Endothelial cell of umbilical vein (primary cell): ENCODE measurements around the gene MTNR1B. TPM values are rescaled to one million over a fixed set of nuclear protein-coding genes. Genes with fewer than 3 reads are reported as not detected.

ENCODE experiments used
- BruUV-seq: library from RNA; stranded (reverse); fragments of 400-500 nt; replicated peaks from 2 replicates; lab custom pipeline; 2021; lab: Mats Ljungman, UMichigan
- CTCF ChIA-PET: fragments of 300-600, 350-600 bp; sonication (Branson Sonifier 250); formaldehyde crosslinking; loops from one replicate; lab custom pipeline; 2021; ENCODE audit warnings: antibody characterized with exemption, inconsistent platforms; lab: Charles Lee
- POLR2A ChIA-PET: fragments of 300-600, 350-600 bp; sonication (Branson Sonifier 250); formaldehyde crosslinking; loops from one replicate; lab custom pipeline; 2021; ENCODE audit warnings: antibody characterized with exemption, inconsistent platforms; lab: Charles Lee
- DNase-seq: peaks from one replicate; pipeline ENCODE4 v3.0.0-alpha.2; 2011; ENCODE audit warnings: low read depth, low spot score
- FAIRE-seq: peaks from 2 replicates; lab custom pipeline; 2011; peaks lifted over from hg19 to GRCh38; lab: Jason Lieb, UNC
- H2AFZ ChIP-seq: 2 replicates; pipeline ENCODE4 v1.6.0; 2012; ENCODE audit warnings: low read depth, low read length, control low read depth, inconsistent platforms
- H3K27ac ChIP-seq: 2 replicates; pipeline ENCODE4 v1.5.1; 2011; ENCODE audit warnings: low read depth, mild to moderate bottlenecking, control low read depth, low read length, moderate library complexity; ENCODE audit not compliant: insufficient read depth
- H3K27me3 ChIP-seq, 2 experiments: 2 replicates each; pipeline versions ENCODE4 v1.6.0 to v1.6.1; 2011; ENCODE audit warnings: low read length in 2 of 2, mixed read lengths in 1 of 2; ENCODE audit not compliant: control insufficient read depth in 2 of 2, insufficient read depth in 2 of 2
- H3K36me3 ChIP-seq, 2 experiments: 2 replicates in 1 of 2; 3 replicates in 1 of 2; pipeline ENCODE4 v1.5.1; 2011; ENCODE audit warnings: low read length in 2 of 2, mild to moderate bottlenecking in 1 of 2, moderate library complexity in 1 of 2; ENCODE audit not compliant: control insufficient read depth in 2 of 2, insufficient read depth in 2 of 2; ENCODE audit errors: extremely low read depth in 1 of 2
- H3K4me1 ChIP-seq: 3 replicates; pipeline ENCODE4 v1.5.1; 2011; ENCODE audit warnings: mild to moderate bottlenecking, low read length; ENCODE audit not compliant: control insufficient read depth, insufficient read depth; ENCODE audit errors: extremely low read depth
- H3K4me2 ChIP-seq: 2 replicates; pipeline ENCODE4 v1.6.1; 2011; ENCODE audit warnings: low read length, control low read depth, mixed read lengths; ENCODE audit not compliant: insufficient read depth
- H3K4me3 ChIP-seq, 3 experiments: fragments of 200-600 bp in 1 of 3; sonication (generic), shearing (Covaris generic) in 1 of 3; replicated peaks in 1 of 3; 2 replicates each; pipeline ENCODE4 v1.5.1; 2011 to 2016; ENCODE audit warnings: control low read depth in 3 of 3, low read length in 3 of 3, mild to moderate bottlenecking in 2 of 3, inconsistent platforms in 1 of 3, low read depth in 1 of 3, moderate library complexity in 1 of 3; ENCODE audit not compliant: insufficient read depth in 1 of 3
- H3K79me2 ChIP-seq: 2 replicates; pipeline ENCODE4 v1.6.0; 2012; ENCODE audit warnings: low read length, inconsistent platforms; ENCODE audit not compliant: control insufficient read depth, insufficient read depth
- H3K9ac ChIP-seq: replicated peaks from 2 replicates; pipeline ENCODE3; 2011; ENCODE audit warnings: low read length, control low read depth; ENCODE audit not compliant: insufficient read depth; ENCODE audit errors: extremely low read depth
- H3K9me1 ChIP-seq: replicated peaks from 3 replicates; pipeline ENCODE4 v1.6.0; 2011; ENCODE audit warnings: mild to moderate bottlenecking, low read length; ENCODE audit not compliant: control insufficient read depth, insufficient read depth; ENCODE audit errors: extremely low read depth
- H3K9me3 ChIP-seq: replicated peaks from 2 replicates; pipeline ENCODE4 v1.5.1; 2012; ENCODE audit warnings: low read length, inconsistent platforms; ENCODE audit not compliant: control insufficient read depth, insufficient read depth
- H4K20me1 ChIP-seq: replicated peaks from 2 replicates; pipeline ENCODE3; 2011; ENCODE audit warnings: mild to moderate bottlenecking, low read length; ENCODE audit not compliant: control insufficient read depth, insufficient read depth; ENCODE audit errors: extremely low read depth
- EZH2 ChIP-seq: IDR thresholded peaks from 2 replicates; pipeline ENCODE4 v1.6.1; 2012; ENCODE audit warnings: borderline replicate concordance, low read depth, mild to moderate bottlenecking, moderate library complexity, low read length, inconsistent platforms; ENCODE audit not compliant: severe bottlenecking
- FOS ChIP-seq: IDR thresholded peaks from 2 replicates; pipeline ENCODE4 v1.6.1; 2011; ENCODE audit warnings: mild to moderate bottlenecking, low read length, moderate library complexity, borderline replicate concordance; ENCODE audit not compliant: insufficient read depth
- GATA2 ChIP-seq: IDR thresholded peaks from 2 replicates; pipeline ENCODE4 v1.7.0; 2011; ENCODE audit warnings: low read depth, mild to moderate bottlenecking, moderate library complexity, mixed read lengths, low read length; ENCODE audit not compliant: insufficient read length, insufficient read depth
- JUN ChIP-seq: IDR thresholded peaks from 2 replicates; pipeline ENCODE4 v1.6.1; 2011; ENCODE audit warnings: borderline replicate concordance, low read depth; ENCODE audit not compliant: insufficient read length, insufficient read depth
- MAX ChIP-seq: IDR thresholded peaks from 2 replicates; pipeline ENCODE4 v1.6.1; 2011; ENCODE audit not compliant: insufficient read depth, insufficient read length
- MYC ChIP-seq: IDR thresholded peaks from one replicate; pipeline ENCODE4 v1.6.1; 2011; ENCODE audit warnings: mild to moderate bottlenecking, low read depth, low read length
- POLR2A ChIP-seq: IDR thresholded peaks from 2 replicates; pipeline ENCODE4 v1.6.1; 2012; ENCODE audit warnings: low read depth, mild to moderate bottlenecking, control low read depth, low read length
- POLR2AphosphoS5 ChIP-seq: IDR thresholded peaks from 2 replicates; pipeline ENCODE4 v1.6.1; 2012; ENCODE audit warnings: low read depth, mild to moderate bottlenecking, control low read depth, low read length, moderate library complexity; ENCODE audit not compliant: insufficient read depth
- dilution Hi-C: fragments of 300-500 bp; cut with MboI; formaldehyde crosslinking; loops from one replicate; pipeline ENCODE4 v1.15.0; 2019; ENCODE audit warnings: low sequenced_read_pairs; ENCODE audit not compliant: extremely low pct_ligation_motif_present
- intact Hi-C: fragments of 100-400 bp; cut with micrococcal nuclease; formaldehyde crosslinking; loops from one replicate; pipeline ENCODE4 v1.10.0; 2022
- polyA plus RNA-seq, 4 experiments: library from polyadenylated mRNA; depleted of rRNA in 3 of 4; stranded (reverse) in 3 of 4; unstranded in 1 of 4; fragments of >200 nt; gene quantifications; 2 replicates each; pipeline versions ENCODE4 v1.2.1 to v1.2.3, GENCODE V29; 2011 to 2012; ENCODE audit warnings: missing spikeins in 1 of 4
- total RNA-seq: library from RNA; stranded (reverse); gene quantifications from 2 replicates; pipeline ENCODE4 v1.2.3, GENCODE V29; 2021
- TF ChIP-seq, protein P1 (sequence below), 2 donors: IDR thresholded peaks; 1 replicate in 1 of 2; 2 replicates in 1 of 2; pipeline ENCODE4 v1.5.1; 2011; ENCODE audit warnings: low read length in 2 of 2, mild to moderate bottlenecking in 2 of 2, moderate library complexity in 2 of 2, control low read depth in 1 of 2, inconsistent platforms in 1 of 2, low read depth in 1 of 2; ENCODE audit not compliant: insufficient read depth in 1 of 2; ENCODE audit errors: extremely low read depth in 1 of 2

The MTNR1B gene
- total and polyA plus RNA-seq, 2 donors (not counting 3 experiments of a cell fraction or from before 2014, with no cell fraction given): not detected

DNA sequence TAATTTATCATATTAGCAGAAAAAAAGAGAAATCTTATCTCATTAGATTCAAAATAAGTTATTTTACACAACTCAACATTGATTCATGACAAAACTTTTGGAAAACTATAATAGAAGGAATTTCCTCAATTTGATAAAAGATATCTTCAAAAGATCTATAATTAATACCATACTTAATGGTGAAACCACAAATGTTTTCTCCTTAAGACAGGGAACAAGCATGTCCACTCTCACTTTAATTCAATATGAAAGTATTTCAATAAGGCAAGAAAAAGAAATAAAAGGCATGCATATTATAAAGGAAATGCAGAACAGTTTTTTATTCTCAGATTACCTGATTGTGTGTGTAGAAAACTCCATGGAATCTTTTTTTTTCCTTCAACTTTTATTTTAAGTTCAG, 23.6 kb downstream of the MTNR1B start:
- H3K79me2 ChIP-seq: no peaks in the 10 kb centered on the region
- no peaks in the 10 kb centered on the region for H3K27me3 ChIP-seq
- TF ChIP-seq POLR2AphosphoS5: no peak
- TF ChIP-seq, protein P1, sequence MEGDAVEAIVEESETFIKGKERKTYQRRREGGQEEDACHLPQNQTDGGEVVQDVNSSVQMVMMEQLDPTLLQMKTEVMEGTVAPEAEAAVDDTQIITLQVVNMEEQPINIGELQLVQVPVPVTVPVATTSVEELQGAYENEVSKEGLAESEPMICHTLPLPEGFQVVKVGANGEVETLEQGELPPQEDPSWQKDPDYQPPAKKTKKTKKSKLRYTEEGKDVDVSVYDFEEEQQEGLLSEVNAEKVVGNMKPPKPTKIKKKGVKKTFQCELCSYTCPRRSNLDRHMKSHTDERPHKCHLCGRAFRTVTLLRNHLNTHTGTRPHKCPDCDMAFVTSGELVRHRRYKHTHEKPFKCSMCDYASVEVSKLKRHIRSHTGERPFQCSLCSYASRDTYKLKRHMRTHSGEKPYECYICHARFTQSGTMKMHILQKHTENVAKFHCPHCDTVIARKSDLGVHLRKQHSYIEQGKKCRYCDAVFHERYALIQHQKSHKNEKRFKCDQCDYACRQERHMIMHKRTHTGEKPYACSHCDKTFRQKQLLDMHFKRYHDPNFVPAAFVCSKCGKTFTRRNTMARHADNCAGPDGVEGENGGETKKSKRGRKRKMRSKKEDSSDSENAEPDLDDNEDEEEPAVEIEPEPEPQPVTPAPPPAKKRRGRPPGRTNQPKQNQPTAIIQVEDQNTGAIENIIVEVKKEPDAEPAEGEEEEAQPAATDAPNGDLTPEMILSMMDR (IDR thresholded peaks at IDR 0.05; ENCODE audit: extremely low read depth in 1 of 2, insufficient read depth in 1 of 2, low read depth in 1 of 2, low read length in 2 of 2): no peak
- no peak for TF ChIP-seq EZH2
- no peak for TF ChIP-seq FOS
- TF ChIP-seq MYC: no peak
- TF ChIP-seq MAX: no peak
- no peak for TF ChIP-seq POLR2A
- no peak for TF ChIP-seq GATA2
- TF ChIP-seq JUN: no peak
- intact Hi-C loops (no loop called here), dilution Hi-C loops (no loop called here)
- no peaks in the 10 kb centered on the region for H4K20me1 ChIP-seq
- no peak overlapping the region for H3K27ac ChIP-seq
- ChIA-PET POLR2A (no interaction called here), CTCF (no interaction called here)
- no peaks in the 10 kb centered on the region for H3K36me3 ChIP-seq
- H3K4me3 ChIP-seq: no peak overlapping the region
- no peak overlapping the region for H3K9ac ChIP-seq
- H3K9me3 ChIP-seq: no peaks in the 10 kb centered on the region
- BruUV-seq: no TSS peak
- H2AFZ ChIP-seq: no peak overlapping the region
- no peak for DNase-seq
- H3K4me2 ChIP-seq: no peak overlapping the region
- H3K4me1 ChIP-seq: no peaks in the 10 kb centered on the region
- H3K9me1 ChIP-seq: no peaks in the 10 kb centered on the region
- FAIRE-seq: no peak
